ENCODE results near the gene RNF11.

- no peak for TF ChIP-seq CTCF (optimal IDR thresholded peaks at IDR 0.05 in 1 of 3, IDR thresholded peaks at IDR 0.05 in 1 of 3, conservative IDR thresholded peaks at IDR 0.05 in 1 of 3; ENCODE audit: extremely low read depth in 1 of 3, insufficient read depth in 2 of 3, low read length in 3 of 3)
- no peak for TF ChIP-seq EZH2 (IDR thresholded peaks at IDR 0.05; ENCODE audit: low read length)
Observed at GRCh38 chr1:51316113-51316845, 80.2 kb downstream of the RNF11 start.
